HepG2 (cell line): Measurements from ENCODE around the gene NCAPD2. TPM values are rescaled to one million over a fixed set of nuclear protein-coding genes. Genes with fewer than 3 reads are reported as not detected.

Source experiments
- ATAC-seq: fragments of 200-7000 bp; cut with Tn5 transposase; 3 replicates; pipeline ENCODE4 v1.9.1; 2020; ENCODE audit warnings: mild to moderate bottlenecking, moderate library complexity
- BruUV-seq: library from RNA; stranded (reverse); fragments of 400-500 nt; replicated peaks from 2 replicates; lab custom pipeline; 2021; lab: Mats Ljungman, UMichigan
- CTCF ChIA-PET: fragments of 300-600 bp; formaldehyde crosslinking; extraction: SDS; loops from one replicate; lab custom pipeline; 2021; ENCODE audit warnings: low total read pairs, inconsistent platforms, low intra/inter-chr PET ratio; lab: Yijun Ruan, JAX
- POLR2A ChIA-PET: fragments of 350-600 bp; sonication (Branson Sonifier 250); formaldehyde crosslinking; loops from one replicate; lab custom pipeline; 2020; ENCODE audit warnings: antibody characterized with exemption, inconsistent platforms; lab: Yijun Ruan, JAX
- DNase-seq: peaks from one replicate; pipeline ENCODE4 v3.0.0-alpha.2; 2015; ENCODE audit warnings: low spot score
- FAIRE-seq: peaks from 3 replicates; lab custom pipeline; 2011; peaks lifted over from hg19 to GRCh38; lab: Jason Lieb, UNC
- H2AFZ ChIP-seq: one replicate; pipeline ENCODE4 v1.6.1; 2011; ENCODE audit warnings: low read length, inconsistent platforms
- H3K27ac ChIP-seq: fragments of 300-600 bp; 3 replicates; pipeline ENCODE4 v1.8.0; 2011; ENCODE audit warnings: mixed run types, mild to moderate bottlenecking, mixed read lengths, low read length, inconsistent platforms; ENCODE audit not compliant: insufficient read depth; ENCODE audit errors: extremely low read length
- H3K27me3 ChIP-seq, 2 experiments: fragments of 200-600 bp in 1 of 2; 2 replicates in 1 of 2; 3 replicates in 1 of 2; pipeline versions ENCODE4 v1.6.0 to v1.8.0; 2011; ENCODE audit warnings: low read length in 2 of 2, mild to moderate bottlenecking in 2 of 2, moderate library complexity in 2 of 2, inconsistent platforms in 1 of 2; ENCODE audit not compliant: insufficient read depth in 2 of 2, control insufficient read depth in 1 of 2
- H3K36me3 ChIP-seq, 2 experiments: fragments of 200-600 bp in 1 of 2; replicated peaks in 1 of 2; 2 replicates in 1 of 2; 3 replicates in 1 of 2; pipeline versions ENCODE4 v1.5.1 to v1.8.0; 2011; ENCODE audit warnings: low read length in 2 of 2, inconsistent platforms in 1 of 2; ENCODE audit not compliant: insufficient read depth in 2 of 2, control insufficient read depth in 1 of 2
- H3K4me1 ChIP-seq: 2 replicates; pipeline ENCODE4 v1.5.1; 2012; ENCODE audit warnings: low read length, inconsistent platforms; ENCODE audit not compliant: insufficient read depth
- H3K4me2 ChIP-seq: 2 replicates; pipeline ENCODE4 v1.6.0; 2011; ENCODE audit warnings: low read depth, low read length, inconsistent platforms
- H3K4me3 ChIP-seq, 3 experiments: fragments of 200-600 bp in 1 of 3; sonication (generic), shearing (Covaris generic) in 1 of 3; replicated peaks in 1 of 3; 2 replicates each; pipeline ENCODE4 v1.5.1; 2011 to 2016; ENCODE audit warnings: low read length in 3 of 3, inconsistent platforms in 2 of 3, low read depth in 2 of 3, mild to moderate bottlenecking in 2 of 3, control low read depth in 1 of 3, mixed read lengths in 1 of 3; ENCODE audit not compliant: insufficient read depth in 1 of 3
- H3K79me2 ChIP-seq: one replicate; pipeline ENCODE4 v1.6.1; 2011; ENCODE audit warnings: low read length, inconsistent platforms; ENCODE audit not compliant: insufficient read depth
- H3K9ac ChIP-seq: 2 replicates; pipeline ENCODE4 v1.6.0; 2011; ENCODE audit warnings: mild to moderate bottlenecking, low read depth, low read length, inconsistent platforms; ENCODE audit not compliant: insufficient read depth
- H3K9me3 ChIP-seq: 2 replicates; pipeline ENCODE4 v1.5.1; 2012; ENCODE audit warnings: mild to moderate bottlenecking, low read length
- H4K20me1 ChIP-seq: 2 replicates; pipeline ENCODE4 v1.6.0; 2011; ENCODE audit warnings: inconsistent platforms, mild to moderate bottlenecking, low read length, moderate library complexity; ENCODE audit not compliant: insufficient read depth
- CAMTA2 ChIP-seq: sonication (generic); formaldehyde crosslinking; IDR thresholded peaks from 2 replicates; pipeline ENCODE4 v1.4.0; 2020; ENCODE audit warnings: mild to moderate bottlenecking, missing genetic modification reagents, borderline replicate concordance
- E2F1 ChIP-seq: sonication (generic); formaldehyde crosslinking; IDR thresholded peaks from 2 replicates; pipeline ENCODE4 v1.5.0; 2020; ENCODE audit warnings: missing genetic modification reagents
- MAFK ChIP-seq, 2 experiments: IDR thresholded peaks in 1 of 2; conservative IDR thresholded peaks in 1 of 2; 2 replicates each; pipeline ENCODE4 v1.6.1; 2011; ENCODE audit warnings: improper control_type of control experiment in 2 of 2, low read length in 2 of 2
- SMAD9 ChIP-seq: sonication (generic); formaldehyde crosslinking; IDR thresholded peaks from 2 replicates; pipeline ENCODE4 v1.5.1; 2020; ENCODE audit warnings: mild to moderate bottlenecking, missing genetic modification reagents
- SNAPC5 ChIP-seq: sonication (generic); formaldehyde crosslinking; IDR thresholded peaks from 2 replicates; pipeline ENCODE4 v1.8.1; 2023; ENCODE audit warnings: mild to moderate bottlenecking, missing genetic modification reagents, borderline replicate concordance
- TERF1 ChIP-seq: sonication (generic); formaldehyde crosslinking; IDR thresholded peaks from 2 replicates; pipeline ENCODE4 v1.8.0; 2022; ENCODE audit warnings: mild to moderate bottlenecking, missing genetic modification reagents, moderate library complexity
- ZNF605 ChIP-seq: sonication (generic); formaldehyde crosslinking; IDR thresholded peaks from 2 replicates; pipeline ENCODE4 v1.8.0; 2022; ENCODE audit warnings: mild to moderate bottlenecking, missing genetic modification reagents
- ZNF674 ChIP-seq: sonication (generic); formaldehyde crosslinking; IDR thresholded peaks from 2 replicates; pipeline ENCODE4 v1.5.0; 2020; ENCODE audit warnings: low read depth, mild to moderate bottlenecking, missing genetic modification reagents
- WGBS: methylation state at CpG from one replicate; pipeline ENCODE4 v1.1.6; 2017; ENCODE audit warnings: low lambda C conversion rate; 5-methylcytosine and 5-hydroxymethylcytosine counted together
- in situ Hi-C: cut with HindIII; loops from 2 replicates; pipeline ENCODE4 v1.10.0; 2017; ENCODE audit warnings: low pct_unique_long_range_greater_than_20kb; ENCODE audit not compliant: extremely low pct_ligation_motif_present
- intact Hi-C: fragments of 100-400 bp; cut with micrococcal nuclease; formaldehyde crosslinking; loops from one replicate; pipeline ENCODE4 v1.10.0; 2022; ENCODE audit not compliant: unreplicated experiment
- polyA plus RNA-seq, 8 experiments: library from polyadenylated mRNA; depleted of rRNA in 3 of 8; stranded (reverse) in 7 of 8; unstranded in 1 of 8; fragments of >200 nt; fragmentation: Illumina TruSeq in 4 of 8; extraction: Trizol in 4 of 8; gene quantifications; 2 replicates each; pipeline versions ENCODE4 v1.2.1 to v1.2.3, GENCODE V29; 2011 to 2016; ENCODE audit warnings: low read depth in 4 of 8, missing spikeins in 1 of 8, mixed read lengths in 1 of 8; ENCODE audit not compliant: insufficient read depth in 1 of 8
- total RNA-seq, 5 experiments: library from RNA; depleted of rRNA; stranded (reverse); fragments of >200 nt; fragmentation: Illumina TruSeq; extraction: Trizol; gene quantifications; 2 replicates each; pipeline ENCODE4 v1.2.3, GENCODE V29; 2016; ENCODE audit warnings: low read depth in 1 of 5

The NCAPD2 gene
- total and polyA plus RNA-seq, 2 of the 13 experiments (the other 11 are each of a cell fraction or from before 2014, with no cell fraction given): 51.1 to 65.6 TPM

GRCh38 chr12:6559500-6559899 lies 65.6 kb downstream of the NCAPD2 start:
- BruUV-seq: no TSS peak
- POLR2A ChIA-PET: interaction anchor here (1.1 kb wide), 1 partner anchor 17 kb away, joined by 3 read pairs; no protein-coding TSS in a partner anchor
- no peaks in the 10 kb centered on the region for H3K9me3 ChIP-seq
- TF ChIP-seq ZNF674 (CRISPR knock-in tag) (no peak), SMAD9 (CRISPR knock-in tag) (no peak), CAMTA2 (no peak), TERF1 (CRISPR knock-in tag) (no peak), ZNF605 (CRISPR knock-in tag) (no peak), SNAPC5 (CRISPR knock-in tag) (no peak), E2F1 (CRISPR knock-in tag) (no peak), MAFK (conservative IDR thresholded peaks at IDR 0.05 in 1 of 2, IDR thresholded peaks at IDR 0.05 in 1 of 2; ENCODE audit: low read length in 2 of 2) (0 out of 4 replicates have a peak, but pooled peaks of 1 of the 2 experiments have one; percentile 9)
- TF ChIP-seq, all 625 proteins: peak for 1
- CTCF ChIA-PET: no interaction called here
- no peak for ATAC-seq
- peaks cover 31 to 59% of the 10 kb centered on the region in 2 experiments for H3K36me3 ChIP-seq
- no peak overlapping the region for H2AFZ ChIP-seq
- no peak for FAIRE-seq
- H3K4me3 ChIP-seq: no peak overlapping the region
- 100% methylated on average over 1 of the region's 1 CpG for WGBS
- in situ Hi-C loops: no loop called here
- no peak overlapping the region for H3K27ac ChIP-seq
- DNase-seq: no peak
- no peak overlapping the region for H3K9ac ChIP-seq
- peaks cover 11% of the 10 kb centered on the region for H3K4me1 ChIP-seq
- no peak overlapping the region for H3K4me2 ChIP-seq
- H4K20me1 ChIP-seq: peaks cover 5% of the 10 kb centered on the region; the same call in 1 of the 2 replicates
- peaks cover 20% of the 10 kb centered on the region for H3K79me2 ChIP-seq
- no peaks in the 10 kb centered on the region; a peak in 1 of 5 replicates for H3K27me3 ChIP-seq
- intact Hi-C loops: loop anchor here (5.0 kb wide), 2 partner anchors 128 to 137 kb away; partner anchors contain the start of gene ZNF384
